NCI-H526 treated with DMSO at 0.1 percent for 48 hours (cell line): ENCODE measurements around the gene CABP1.
"Not testable (repeated sequence)": the region's sequence is repeated elsewhere in the genome, so short reads cannot be mapped to it uniquely, and the experiment has no call there.

Experiments
- DNase-seq: peaks from one replicate; lab custom pipeline; 2025; lab: John Stamatoyannopoulos, UW

The CABP1 gene

DNA sequence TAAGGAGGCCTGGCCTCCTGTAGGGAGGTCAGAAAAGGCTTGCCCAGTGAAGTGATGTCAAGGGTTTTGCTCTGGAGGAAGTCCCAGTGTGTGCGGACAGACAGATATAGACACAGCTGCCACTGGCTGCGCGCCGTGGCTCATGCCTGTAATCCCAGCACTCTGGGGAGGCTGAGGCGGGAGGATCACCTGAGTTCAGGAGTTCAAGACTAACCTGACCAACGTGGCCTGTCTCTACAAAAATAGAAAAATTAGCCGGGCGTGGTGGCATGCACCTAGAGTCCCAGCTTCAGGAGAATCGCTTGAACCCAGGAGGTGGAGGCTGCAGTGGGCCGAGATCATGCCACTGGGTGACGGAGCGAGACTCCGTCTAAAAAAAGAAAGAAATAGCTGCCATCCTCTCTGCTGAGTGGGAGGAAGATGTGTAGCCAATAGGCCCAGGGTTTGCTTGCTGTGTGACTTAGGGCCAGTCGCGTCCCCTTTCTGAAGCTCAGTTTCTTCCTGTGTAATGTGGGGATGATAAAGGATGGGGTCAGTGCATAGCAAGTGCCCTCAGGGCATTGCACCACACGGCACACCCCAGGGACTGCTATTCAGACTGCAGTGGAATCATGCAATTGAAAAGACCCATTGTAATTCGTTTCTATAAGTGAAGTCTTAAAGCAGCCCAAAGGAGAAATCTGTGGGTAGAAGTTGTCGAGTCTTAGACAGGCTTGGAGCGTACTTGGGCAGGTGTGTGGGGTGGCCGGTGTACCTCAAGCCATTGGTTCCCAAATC, 27.9 kb downstream of the CABP1 start:
- DNase-seq: no peak

GRCh38 chr12:120668868-120669840, 28.7 kb downstream of the CABP1 start:
- no peak for DNase-seq

- not testable (repeated sequence) for DNase-seq
Measured at GRCh38 chr12:120670237-120670636, 29.8 kb downstream of the CABP1 start.

DNA sequence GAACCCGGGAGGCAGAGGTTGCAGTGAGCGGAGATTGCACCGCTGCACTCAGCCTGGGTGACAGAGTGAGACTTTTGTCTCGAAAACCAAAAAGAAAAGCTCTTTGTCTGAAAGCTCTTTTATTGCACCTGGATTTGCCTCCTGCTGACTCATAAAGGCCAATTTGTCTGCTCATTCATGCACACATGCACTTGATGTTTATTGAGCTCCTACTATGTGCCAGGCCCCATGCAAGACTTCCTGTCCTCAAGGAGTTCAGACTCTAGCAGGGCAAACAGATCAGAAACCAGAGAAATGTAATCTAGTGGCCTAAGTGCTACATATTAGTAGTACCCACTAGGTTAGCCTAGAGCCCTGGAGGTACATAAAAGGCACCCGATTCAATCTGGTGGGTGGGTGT, 30.2 kb downstream of the CABP1 start:
- DNase-seq: no peak

GRCh38 chr12:120674097-120674636, 33.7 kb downstream of the CABP1 start:
- no peak for DNase-seq

GRCh38 chr12:120677765-120678473, 37.5 kb downstream of the CABP1 start:
- no peak for DNase-seq

- DNase-seq: no peak
Measured at GRCh38 chr12:120678572-120678971, 38.1 kb downstream of the CABP1 start.

DNA sequence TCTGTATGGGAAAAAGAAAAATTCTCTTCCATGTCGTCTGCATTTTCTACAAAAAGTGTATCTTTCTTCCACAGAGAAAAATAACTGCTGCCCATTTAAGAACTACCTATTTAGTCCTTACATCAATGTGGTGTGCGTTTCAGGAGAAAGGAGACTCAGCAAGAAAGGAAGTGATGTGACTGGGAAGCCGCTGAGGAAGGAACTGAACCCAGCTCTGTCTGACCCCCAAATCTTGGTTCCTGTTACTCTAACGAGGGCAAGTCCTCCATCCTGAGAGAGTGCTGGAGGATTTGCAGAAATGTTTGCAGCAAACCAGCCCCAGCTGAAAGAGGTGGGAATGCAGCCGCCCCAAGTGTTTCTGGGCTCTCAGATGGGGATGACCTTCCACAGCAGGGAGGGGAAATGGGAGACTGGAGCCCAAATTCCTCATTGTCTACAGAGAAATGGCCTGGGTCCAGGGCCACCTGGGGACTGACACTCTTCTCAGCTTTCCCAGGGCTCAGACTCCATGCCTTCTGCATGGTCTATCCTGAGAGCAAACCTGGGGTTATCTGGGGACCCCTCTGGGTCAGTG, 39.8 kb downstream of the CABP1 start:
- no peak for DNase-seq

- DNase-seq: no peak
Measured at GRCh38 chr12:120684523-120684932, 44.1 kb downstream of the CABP1 start.

- DNase-seq: no peak
Measured at GRCh38 chr12:120685522-120685921, 45.1 kb downstream of the CABP1 start.

GRCh38 chr12:120686151-120686689, 45.8 kb downstream of the CABP1 start:
- peak; percentile 96 for DNase-seq

- DNase-seq: peak; percentile 96
Measured at GRCh38 chr12:120686690-120687577, 46.5 kb downstream of the CABP1 start, which contains the start of gene MLEC. Gene MLEC, plus strand, starts transcription at chr12:120687149. Its CDS starts 148 bp downstream, at chr12:120687297.

- no peak for DNase-seq
Measured at GRCh38 chr12:120687578-120688289, 47.3 kb downstream of the CABP1 start.

DNA sequence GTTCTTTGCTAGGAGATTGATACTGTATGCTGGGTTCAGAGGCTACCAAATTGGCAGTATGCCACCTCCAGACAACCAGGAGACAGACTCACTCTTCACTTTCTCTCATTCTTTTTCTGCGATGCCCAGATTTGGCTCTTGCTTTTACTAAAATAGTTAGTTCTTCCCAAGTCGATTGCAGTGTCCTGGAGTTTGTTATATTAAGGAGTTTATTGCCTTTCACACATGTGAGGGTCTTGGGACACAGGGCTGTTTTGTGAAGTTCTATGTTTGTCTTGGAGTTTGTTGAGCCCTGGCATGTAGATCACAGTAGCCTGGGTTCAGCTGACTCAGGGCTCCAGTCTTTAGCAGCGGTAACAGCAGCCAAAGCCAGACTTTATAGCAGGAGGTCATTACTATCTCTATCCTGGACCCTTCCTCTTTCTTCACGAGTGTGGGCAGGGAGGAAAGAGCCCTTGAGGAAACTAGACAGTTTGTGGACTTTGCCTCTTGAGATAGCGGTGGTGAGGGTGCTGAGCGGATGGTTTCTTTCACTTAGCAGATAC, 48.2 kb downstream of the CABP1 start:
- no peak for DNase-seq

GRCh38 chr12:120689397-120690082, 49.1 kb downstream of the CABP1 start:
- no peak for DNase-seq

- no peak for DNase-seq
Measured at GRCh38 chr12:120690083-120690450, 49.6 kb downstream of the CABP1 start.

DNA sequence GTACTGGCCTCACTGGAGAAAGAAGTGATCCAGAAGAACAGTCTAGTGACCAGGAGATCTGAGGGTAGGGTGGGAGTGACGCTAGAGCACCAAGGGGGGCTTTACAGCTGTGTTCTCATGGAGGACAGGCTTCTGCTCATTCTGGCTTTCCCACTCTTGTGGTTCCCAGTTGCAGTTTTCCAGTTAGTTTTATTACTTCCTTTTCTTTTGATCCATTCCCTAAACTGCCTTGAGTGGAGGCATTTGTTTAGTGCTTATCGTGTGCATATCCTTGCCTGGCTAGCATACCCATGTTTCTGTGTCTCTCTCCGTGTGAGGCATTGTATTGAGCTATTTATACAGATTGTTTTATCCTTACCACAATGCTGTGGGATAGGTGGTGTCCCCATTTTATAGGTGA, 50.6 kb downstream of the CABP1 start:
- DNase-seq: no peak

- DNase-seq: no peak
Measured at GRCh38 chr12:120692524-120693033, 52.2 kb downstream of the CABP1 start.
